ENCODE data around the gene ASCC3.
"Not testable (repeated sequence)": the region's sequence is repeated elsewhere in the genome, so short reads cannot be mapped to it uniquely, and the experiment has no call there.

The ASCC3 gene

GRCh38 chr6:100763617-100764241, 117.4 kb downstream of the ASCC3 start:
- TF ChIP-seq CTCF (IDR thresholded peaks at IDR 0.05) = no peak
- peaks cover 34 to 68% (median 55%) of the 10 kb centered on the region in 3 donors for H3K36me3 ChIP-seq
- H3K27me3 ChIP-seq = no peaks in the 10 kb centered on the region
- H3K4me3 ChIP-seq = no peak overlapping the region
- H3K9me3 ChIP-seq = no peaks in the 10 kb centered on the region
- intact Hi-C loops (cut with DNase I; ENCODE audit: low total_unique reads) = no loop called here
- no peaks in the 10 kb centered on the region for H3K4me1 ChIP-seq
- H3K27ac ChIP-seq = no peak overlapping the region
- DNase-seq = no peak

GRCh38 chr6:100761841-100762240, 119.3 kb downstream of the ASCC3 start:
- Histone ChIP-seq H3K27ac (no peak overlapping the region), H3K9me3 (no peaks in the 10 kb centered on the region), H3K27me3 (no peaks in the 10 kb centered on the region), H3K4me3 (no peak overlapping the region), H3K4me1 (no peaks in the 10 kb centered on the region), H3K36me3 (peaks cover 34 to 63% (median 52%) of the 10 kb centered on the region in 3 donors)
- TF ChIP-seq CTCF (IDR thresholded peaks at IDR 0.05) = no peak
- intact Hi-C loops (cut with DNase I; ENCODE audit: low total_unique reads) = no loop called here
- no peak for DNase-seq

- H3K4me1 ChIP-seq; H3K27ac ChIP-seq; H3K9me3 ChIP-seq; intact Hi-C loops (cut with DNase I; ENCODE audit: low total_unique reads); H3K27me3 ChIP-seq; H3K4me3 ChIP-seq; DNase-seq: not testable (repeated sequence)
- peaks cover 13 to 32% (median 20%) of the 10 kb centered on the region in 3 donors for H3K36me3 ChIP-seq
Measured at GRCh38 chr6:100758386-100758785, 122.7 kb downstream of the ASCC3 start.

GRCh38 chr6:100753421-100753820, 127.7 kb downstream of the ASCC3 start:
- Histone ChIP-seq H3K27ac (no peak overlapping the region), H3K4me1 (no peaks in the 10 kb centered on the region), H3K36me3 (no peaks in the 10 kb centered on the region), H3K27me3 (no peaks in the 10 kb centered on the region), H3K4me3 (no peak overlapping the region), H3K9me3 (no peaks in the 10 kb centered on the region)
- intact Hi-C loops (cut with DNase I; ENCODE audit: low total_unique reads) = no loop called here
- DNase-seq = no peak
- TF ChIP-seq CTCF (IDR thresholded peaks at IDR 0.05) = no peak

GRCh38 chr6:100751590-100751989, 129.5 kb downstream of the ASCC3 start:
- intact Hi-C loops (cut with DNase I; ENCODE audit: low total_unique reads) = no loop called here
- no peaks in the 10 kb centered on the region for H3K27me3 ChIP-seq

More at GRCh38 chr6:100751590-100751989, 129.5 kb downstream of the ASCC3 start:
- H3K27ac ChIP-seq = no peak overlapping the region
- no peak overlapping the region for H3K4me3 ChIP-seq
- no peaks in the 10 kb centered on the region for H3K36me3 ChIP-seq
- no peaks in the 10 kb centered on the region for H3K4me1 ChIP-seq
- H3K9me3 ChIP-seq = no peaks in the 10 kb centered on the region
- no peak for TF ChIP-seq CTCF (IDR thresholded peaks at IDR 0.05)
- DNase-seq = no peak

All from tibial artery (tissue), 4 donors.